K562 (cell line): Measurements from ENCODE around the gene FGFR1OP2. TPM values are rescaled to one million over a fixed set of nuclear protein-coding genes. Genes with fewer than 3 reads are reported as not detected.

Experiments
- ATAC-seq: fragments of 200-7000 bp; cut with Tn5 transposase; 3 replicates; pipeline ENCODE4 v1.9.1; 2020; ENCODE audit warnings: moderate library complexity
- BruUV-seq: library from RNA; stranded (reverse); fragments of 400-500 nt; replicated peaks from 2 replicates; lab custom pipeline; 2021; lab: Mats Ljungman, UMichigan
- CTCF ChIA-PET: fragments of 300-600 bp; formaldehyde crosslinking; extraction: SDS; loops from one replicate; lab custom pipeline; 2021; ENCODE audit warnings: low intra/inter-chr PET ratio; lab: Yijun Ruan, JAX
- POLR2A ChIA-PET: fragments of 300-600, 350-650 bp; sonication (Branson Sonifier 250); formaldehyde crosslinking; extraction: SDS; loops from one replicate; lab custom pipeline; 2021; ENCODE audit warnings: antibody characterized with exemption, inconsistent platforms; lab: Yijun Ruan, JAX
- DNase-seq, 4 experiments: peaks; one replicate each; pipeline versions ENCODE4 v3.0.0 to v3.0.0-alpha.2; 2011 to 2018; ENCODE audit warnings: low spot score in 3 of 4, mixed read lengths in 3 of 4; ENCODE audit errors: extremely low read depth in 1 of 4
- FAIRE-seq: peaks from 2 replicates; lab custom pipeline; 2011; peaks lifted over from hg19 to GRCh38; lab: Jason Lieb, UNC
- H2AFZ ChIP-seq: 2 replicates; pipeline ENCODE4 v1.6.0; 2011; ENCODE audit warnings: low read depth, low read length, control low read depth, inconsistent platforms
- H3K27ac ChIP-seq: fragments of 200-600 bp; 3 replicates; pipeline ENCODE4 v1.8.0; 2011; ENCODE audit warnings: low read depth, mild to moderate bottlenecking, control low read depth, inconsistent platforms, low read length, moderate library complexity, mixed read lengths; ENCODE audit errors: extremely low read depth
- H3K27me3 ChIP-seq, 2 experiments: fragments of 300-600 bp in 1 of 2; 2 replicates in 1 of 2; 3 replicates in 1 of 2; pipeline versions ENCODE4 v1.6.0 to v1.8.0; 2011; ENCODE audit warnings: inconsistent platforms in 2 of 2, low read length in 2 of 2, mild to moderate bottlenecking in 1 of 2, mixed read lengths in 1 of 2, moderate library complexity in 1 of 2; ENCODE audit not compliant: control insufficient read depth in 2 of 2, insufficient read depth in 2 of 2
- H3K36me3 ChIP-seq: fragments of 300-600 bp; 3 replicates; pipeline ENCODE4 v1.8.0; 2011; ENCODE audit warnings: mild to moderate bottlenecking, low read length, inconsistent platforms; ENCODE audit not compliant: control insufficient read depth, insufficient read depth
- H3K4me1 ChIP-seq, 2 experiments: fragments of 200-600 bp in 1 of 2; replicated peaks in 1 of 2; 2 replicates in 1 of 2; 3 replicates in 1 of 2; pipeline versions ENCODE4 v1.5.1 to v1.8.0; 2011; ENCODE audit warnings: inconsistent platforms in 2 of 2, low read length in 2 of 2, mild to moderate bottlenecking in 1 of 2, mixed read lengths in 1 of 2, moderate library complexity in 1 of 2; ENCODE audit not compliant: control insufficient read depth in 2 of 2, insufficient read depth in 2 of 2
- H3K4me2 ChIP-seq: 2 replicates; pipeline ENCODE4 v1.6.1; 2011; ENCODE audit warnings: low read length, control low read depth, inconsistent platforms, mixed read lengths; ENCODE audit not compliant: insufficient read depth
- H3K4me3 ChIP-seq: fragments of 200-600 bp; sonication (generic), shearing (Covaris generic); 2 replicates; pipeline ENCODE4 v1.5.1; 2016; ENCODE audit warnings: control low read depth, inconsistent platforms
- H3K79me2 ChIP-seq: fragments of 200-600 bp; 3 replicates; pipeline ENCODE4 v1.8.0; 2011; ENCODE audit warnings: low read length, inconsistent platforms; ENCODE audit not compliant: control insufficient read depth, insufficient read depth
- H3K9ac ChIP-seq, 2 experiments: 2 replicates each; pipeline versions ENCODE4 v1.6.0 to v1.6.1; 2011; ENCODE audit warnings: low read depth in 2 of 2, low read length in 2 of 2, control low read depth in 1 of 2, inconsistent platforms in 1 of 2, mild to moderate bottlenecking in 1 of 2, mixed read lengths in 1 of 2; ENCODE audit not compliant: insufficient read depth in 1 of 2
- H3K9me1 ChIP-seq: one replicate; pipeline ENCODE4 v1.6.0; 2011; ENCODE audit warnings: inconsistent platforms, mild to moderate bottlenecking, low read length, moderate library complexity; ENCODE audit not compliant: control insufficient read depth, insufficient read depth
- H3K9me3 ChIP-seq: replicated peaks from 2 replicates; pipeline ENCODE4 v1.5.1; 2011; ENCODE audit warnings: low read depth, low read length, inconsistent platforms; ENCODE audit not compliant: control insufficient read depth, insufficient read depth
- H4K20me1 ChIP-seq: replicated peaks from 2 replicates; pipeline ENCODE4 v1.6.1; 2011; ENCODE audit warnings: low read length, inconsistent platforms, mixed read lengths; ENCODE audit not compliant: control insufficient read depth, insufficient read depth
- ADNP ChIP-seq: fragments of 200-800 bp; sonication (Bioruptor generic); IDR thresholded peaks from 2 replicates; pipeline ENCODE4 v1.6.1; 2016; ENCODE audit warnings: missing genetic modification characterization, missing compliant biosample characterization
- CREBBP ChIP-seq: IDR thresholded peaks from one replicate; pipeline ENCODE4 v1.6.1; 2012; ENCODE audit warnings: low read depth, mild to moderate bottlenecking, control low read depth, inconsistent platforms, low read length
- L3MBTL2 ChIP-seq: fragments of 450-650 bp; IDR thresholded peaks from 2 replicates; pipeline ENCODE4 v1.6.1; 2016; ENCODE audit warnings: mild to moderate bottlenecking, moderate library complexity
- SPI1 ChIP-seq: IDR thresholded peaks from 2 replicates; pipeline ENCODE4 v1.6.1; 2011; ENCODE audit warnings: low read depth, low read length, control low read depth, borderline replicate concordance
- ZNF316 ChIP-seq: fragments of 450-650 bp; IDR thresholded peaks from 2 replicates; pipeline ENCODE4 v1.6.1; 2016
- ZNF561 ChIP-seq: fragments of 450-650 bp; formaldehyde crosslinking; conservative IDR thresholded peaks from 2 replicates; pipeline ENCODE4 v1.4.0; 2020; ENCODE audit warnings: mild to moderate bottlenecking, moderate library complexity
- WGBS: fragments of 100-300 bp; shearing (Covaris generic); methylation state at CpG from one replicate; pipeline ENCODE4 v1.1.6; 2016; ENCODE audit warnings: low coverage, mixed read lengths; ENCODE audit not compliant: insufficient coverage; ENCODE audit errors: missing lambda C conversion rate; 5-methylcytosine and 5-hydroxymethylcytosine counted together
- in situ Hi-C: fragments of 300-500 bp; cut with MboI; formaldehyde crosslinking; loops from 4 replicates; pipeline ENCODE4 v1.15.0; 2018; ENCODE audit warnings: inconsistent platforms, mixed read lengths
- intact Hi-C: fragments of 100-400 bp; cut with micrococcal nuclease; formaldehyde crosslinking; loops from 2 replicates; pipeline ENCODE4 v1.14.2; 2022
- polyA plus RNA-seq, 8 experiments: library from polyadenylated mRNA; depleted of rRNA in 4 of 8; stranded (reverse) in 5 of 8; unstranded in 3 of 8; fragments of >200 nt; fragmentation: Nextera tagmentation in 2 of 8; fragmentation: Illumina TruSeq in 1 of 8; extraction: Ambion mirVana in 2 of 8; extraction: Trizol in 1 of 8; gene quantifications; 2 replicates each; pipeline versions ENCODE4 v1.2.1 to v1.2.3, GENCODE V29; 2011 to 2014; ENCODE audit warnings: inconsistent platforms in 1 of 8, missing spikeins in 1 of 8
- total RNA-seq, 7 experiments: library from RNA; depleted of rRNA in 6 of 7; stranded (reverse); fragments of >200 nt in 6 of 7; fragmentation: Illumina TruSeq in 2 of 7; extraction: Trizol in 2 of 7; gene quantifications; 2 replicates each; pipeline versions ENCODE4 v1.2.1 to v1.2.3, GENCODE V29; 2011 to 2021; ENCODE audit warnings: low replicate concordance in 1 of 7
- TF ChIP-seq, protein P1 (sequence below), 2 experiments: IDR thresholded peaks; 2 replicates each; pipeline ENCODE4 v1.6.1; 2011; ENCODE audit warnings: borderline replicate concordance in 1 of 2, control low read depth in 1 of 2, low read depth in 1 of 2, low read length in 1 of 2, mild to moderate bottlenecking in 1 of 2, mixed read lengths in 1 of 2, moderate library complexity in 1 of 2; ENCODE audit not compliant: insufficient read depth in 1 of 2, insufficient read length in 1 of 2, poor library complexity in 1 of 2, severe bottlenecking in 1 of 2; ENCODE audit errors: extremely low read depth in 1 of 2
- TF ChIP-seq, protein P2 (sequence below): fragments of 200-800 bp; sonication (Bioruptor generic); IDR thresholded peaks from 2 replicates; pipeline ENCODE4 v1.6.1; 2016; ENCODE audit warnings: missing genetic modification characterization, missing compliant biosample characterization

FGFR1OP2 gene
- total and polyA plus RNA-seq, 9 of the 15 experiments (the other 6 are each of a cell fraction or from before 2014, with no cell fraction given) = 31.6 to 49.0 (median 37.1) TPM

GRCh38 chr12:26896913-26897312, 41.4 kb upstream of the FGFR1OP2 start:
- ATAC-seq = no peak
- Histone ChIP-seq H3K27ac (no peak overlapping the region), H3K36me3 (peaks cover 15% of the 10 kb centered on the region; the same call in 1 of the 3 replicates), H3K4me2 (no peak overlapping the region), H2AFZ (no peak overlapping the region), H3K4me3 (no peak overlapping the region), H4K20me1 (no peaks in the 10 kb centered on the region), H3K79me2 (no peaks in the 10 kb centered on the region), H3K9me3 (no peaks in the 10 kb centered on the region), H3K9ac (no peak overlapping the region), H3K9me1 (no peaks in the 10 kb centered on the region), H3K27me3 (no peaks in the 10 kb centered on the region), H3K4me1 (no peaks in the 10 kb centered on the region)
- DNase-seq = no peak
- intact Hi-C loops (no loop called here), in situ Hi-C loops (no loop called here)
- WGBS = 85% methylated on average over 2 of the region's 2 CpGs
- CTCF ChIA-PET = no interaction called here
- TF ChIP-seq SPI1 (no peak), ZNF316 (no peak), ZNF561 (CRISPR knock-in tag) (no peak), ADNP (tag) (no peak), L3MBTL2 (no peak), CREBBP (no peak)
- TF ChIP-seq, protein P1, sequence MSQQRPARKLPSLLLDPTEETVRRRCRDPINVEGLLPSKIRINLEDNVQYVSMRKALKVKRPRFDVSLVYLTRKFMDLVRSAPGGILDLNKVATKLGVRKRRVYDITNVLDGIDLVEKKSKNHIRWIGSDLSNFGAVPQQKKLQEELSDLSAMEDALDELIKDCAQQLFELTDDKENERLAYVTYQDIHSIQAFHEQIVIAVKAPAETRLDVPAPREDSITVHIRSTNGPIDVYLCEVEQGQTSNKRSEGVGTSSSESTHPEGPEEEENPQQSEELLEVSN (IDR thresholded peaks at IDR 0.05; ENCODE audit: borderline replicate concordance in 1 of 2, extremely low read depth in 1 of 2, insufficient read depth in 1 of 2, insufficient read length in 1 of 2, low read depth in 1 of 2, low read length in 1 of 2, poor library complexity in 1 of 2, severe bottlenecking in 1 of 2) = no peak
- TF ChIP-seq, protein P2, sequence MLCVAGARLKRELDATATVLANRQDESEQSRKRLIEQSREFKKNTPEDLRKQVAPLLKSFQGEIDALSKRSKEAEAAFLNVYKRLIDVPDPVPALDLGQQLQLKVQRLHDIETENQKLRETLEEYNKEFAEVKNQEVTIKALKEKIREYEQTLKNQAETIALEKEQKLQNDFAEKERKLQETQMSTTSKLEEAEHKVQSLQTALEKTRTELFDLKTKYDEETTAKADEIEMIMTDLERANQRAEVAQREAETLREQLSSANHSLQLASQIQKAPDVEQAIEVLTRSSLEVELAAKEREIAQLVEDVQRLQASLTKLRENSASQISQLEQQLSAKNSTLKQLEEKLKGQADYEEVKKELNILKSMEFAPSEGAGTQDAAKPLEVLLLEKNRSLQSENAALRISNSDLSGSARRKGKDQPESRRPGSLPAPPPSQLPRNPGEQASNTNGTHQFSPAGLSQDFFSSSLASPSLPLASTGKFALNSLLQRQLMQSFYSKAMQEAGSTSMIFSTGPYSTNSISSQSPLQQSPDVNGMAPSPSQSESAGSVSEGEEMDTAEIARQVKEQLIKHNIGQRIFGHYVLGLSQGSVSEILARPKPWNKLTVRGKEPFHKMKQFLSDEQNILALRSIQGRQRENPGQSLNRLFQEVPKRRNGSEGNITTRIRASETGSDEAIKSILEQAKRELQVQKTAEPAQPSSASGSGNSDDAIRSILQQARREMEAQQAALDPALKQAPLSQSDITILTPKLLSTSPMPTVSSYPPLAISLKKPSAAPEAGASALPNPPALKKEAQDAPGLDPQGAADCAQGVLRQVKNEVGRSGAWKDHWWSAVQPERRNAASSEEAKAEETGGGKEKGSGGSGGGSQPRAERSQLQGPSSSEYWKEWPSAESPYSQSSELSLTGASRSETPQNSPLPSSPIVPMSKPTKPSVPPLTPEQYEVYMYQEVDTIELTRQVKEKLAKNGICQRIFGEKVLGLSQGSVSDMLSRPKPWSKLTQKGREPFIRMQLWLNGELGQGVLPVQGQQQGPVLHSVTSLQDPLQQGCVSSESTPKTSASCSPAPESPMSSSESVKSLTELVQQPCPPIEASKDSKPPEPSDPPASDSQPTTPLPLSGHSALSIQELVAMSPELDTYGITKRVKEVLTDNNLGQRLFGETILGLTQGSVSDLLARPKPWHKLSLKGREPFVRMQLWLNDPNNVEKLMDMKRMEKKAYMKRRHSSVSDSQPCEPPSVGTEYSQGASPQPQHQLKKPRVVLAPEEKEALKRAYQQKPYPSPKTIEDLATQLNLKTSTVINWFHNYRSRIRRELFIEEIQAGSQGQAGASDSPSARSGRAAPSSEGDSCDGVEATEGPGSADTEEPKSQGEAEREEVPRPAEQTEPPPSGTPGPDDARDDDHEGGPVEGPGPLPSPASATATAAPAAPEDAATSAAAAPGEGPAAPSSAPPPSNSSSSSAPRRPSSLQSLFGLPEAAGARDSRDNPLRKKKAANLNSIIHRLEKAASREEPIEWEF (CRISPR knock-in tag) = no peak
- BruUV-seq = no TSS peak
- no peak for FAIRE-seq
- POLR2A ChIA-PET = no interaction called here
